Measurements from ENCODE around the gene ZNF780B.

- TF ChIP-seq CTCF (IDR thresholded peaks at IDR 0.05; ENCODE audit: poor library complexity) (no peak), EZH2 (IDR thresholded peaks at IDR 0.05; ENCODE audit: borderline replicate concordance) (no peak)
Measured at GRCh38 chr19:40009674-40010073, 46.4 kb downstream of the ZNF780B start.

Data from hepatocyte (in vitro differentiated cells).